ENCODE results near the gene KCNAB1. TPM values are rescaled to one million over a fixed set of nuclear protein-coding genes. Genes with fewer than 3 reads are reported as not detected.

KCNAB1 gene
- total and polyA plus RNA-seq, 2 of the 8 experiments (the other 6 are each of a cell fraction or from before 2014, with no cell fraction given), result 0.51 to 2.3 TPM

DNA sequence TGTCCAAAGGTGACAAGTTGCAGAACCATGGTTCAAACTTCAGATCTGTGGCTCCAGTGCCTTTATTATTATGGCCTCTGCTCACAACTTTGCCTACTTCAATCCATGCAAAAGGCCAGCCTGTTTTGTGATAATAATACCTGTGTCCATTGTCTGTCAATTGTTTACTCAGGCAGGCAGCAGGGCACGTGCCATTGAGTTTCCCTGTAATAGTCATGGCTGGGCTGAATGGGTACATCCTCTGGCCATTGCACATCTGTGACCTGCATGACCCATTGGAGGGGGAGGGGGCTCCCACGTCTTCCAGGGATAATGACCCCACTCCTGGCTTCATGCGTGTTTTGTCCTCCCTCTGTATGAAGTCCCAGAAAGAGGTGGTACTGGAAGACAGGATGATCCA, 219.1 kb downstream of the KCNAB1 start (continued):
- TF ChIP-seq SP4 (IDR thresholded peaks at IDR 0.05; ENCODE audit: low read length) (no peak), KDM1A (IDR thresholded peaks at IDR 0.05; ENCODE audit: borderline replicate concordance, low read length) (no peak), NRF1 (IDR thresholded peaks at IDR 0.05; ENCODE audit: low read depth, low read length) (no peak), KDM5A (IDR thresholded peaks at IDR 0.05; ENCODE audit: low read length) (no peak), EP300 (IDR thresholded peaks at IDR 0.05; ENCODE audit: borderline replicate concordance in 1 of 2, low read depth in 2 of 2, low read length in 2 of 2) (no peak), CTBP2 (IDR thresholded peaks at IDR 0.05; ENCODE audit: borderline replicate concordance, insufficient read depth, insufficient read length, low read length) (no peak)
- TF ChIP-seq, protein P1, sequence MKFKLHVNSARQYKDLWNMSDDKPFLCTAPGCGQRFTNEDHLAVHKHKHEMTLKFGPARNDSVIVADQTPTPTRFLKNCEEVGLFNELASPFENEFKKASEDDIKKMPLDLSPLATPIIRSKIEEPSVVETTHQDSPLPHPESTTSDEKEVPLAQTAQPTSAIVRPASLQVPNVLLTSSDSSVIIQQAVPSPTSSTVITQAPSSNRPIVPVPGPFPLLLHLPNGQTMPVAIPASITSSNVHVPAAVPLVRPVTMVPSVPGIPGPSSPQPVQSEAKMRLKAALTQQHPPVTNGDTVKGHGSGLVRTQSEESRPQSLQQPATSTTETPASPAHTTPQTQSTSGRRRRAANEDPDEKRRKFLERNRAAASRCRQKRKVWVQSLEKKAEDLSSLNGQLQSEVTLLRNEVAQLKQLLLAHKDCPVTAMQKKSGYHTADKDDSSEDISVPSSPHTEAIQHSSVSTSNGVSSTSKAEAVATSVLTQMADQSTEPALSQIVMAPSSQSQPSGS (IDR thresholded peaks at IDR 0.05; ENCODE audit: low read length), result no peak

Data from H1 (cell line).